GM12878 (cell line): Measurements from ENCODE around the gene MUC5B. TPM values are rescaled to one million over a fixed set of nuclear protein-coding genes. Genes with fewer than 3 reads are reported as not detected.

Experiments
- ATAC-seq: fragments of 200-7000 bp; cut with Tn5 transposase; 3 replicates; pipeline ENCODE4 v1.9.1; 2020; ENCODE audit warnings: mild to moderate bottlenecking, moderate library complexity
- BruUV-seq: library from RNA; stranded (reverse); fragments of 400-500 nt; replicated peaks from 2 replicates; lab custom pipeline; 2021; lab: Mats Ljungman, UMichigan
- CTCF ChIA-PET: fragments of 300-600 bp; sonication (Branson Sonifier 250); formaldehyde crosslinking; extraction: SDS; loops from one replicate; lab custom pipeline; 2021; ENCODE audit warnings: inconsistent platforms; lab: Yijun Ruan, JAX
- POLR2A ChIA-PET: fragments of 350-600 bp; formaldehyde crosslinking; extraction: SDS; loops from one replicate; lab custom pipeline; 2021; ENCODE audit warnings: inconsistent platforms; lab: Charles Lee
- RAD21 ChIA-PET: fragments of 300-600 bp; sonication (Branson Sonifier 250); formaldehyde crosslinking; loops from one replicate; lab custom pipeline; 2023; ENCODE audit warnings: antibody characterized with exemption; ENCODE audit not compliant: unreplicated experiment; lab: Charles Lee
- SMC1A ChIA-PET: fragments of 300-600 bp; sonication (Branson Sonifier 250); formaldehyde crosslinking; loops from one replicate; lab custom pipeline; 2023; ENCODE audit not compliant: unreplicated experiment, uncharacterized antibody; lab: Charles Lee
- DNase-seq: peaks from one replicate; pipeline ENCODE4 v3.0.0-alpha.2; 2011; ENCODE audit warnings: low read depth, low spot score
- FAIRE-seq: peaks from 3 replicates; lab custom pipeline; 2011; peaks lifted over from hg19 to GRCh38; lab: Jason Lieb, UNC
- H2AFZ ChIP-seq: 2 replicates; pipeline ENCODE4 v1.6.0; 2011; ENCODE audit warnings: low read depth, low read length, control low read depth; ENCODE audit not compliant: control insufficient read depth
- H3K27ac ChIP-seq: 2 replicates; pipeline ENCODE4 v1.5.1; 2011; ENCODE audit warnings: control low read depth; ENCODE audit not compliant: control insufficient read depth, insufficient read depth
- H3K27me3 ChIP-seq, 2 experiments: replicated peaks in 1 of 2; 2 replicates each; pipeline versions ENCODE4 v1.6.0 to v1.6.1; 2011; ENCODE audit warnings: low read length in 1 of 2; ENCODE audit not compliant: control insufficient read depth in 2 of 2, insufficient read depth in 2 of 2
- H3K36me3 ChIP-seq, 2 experiments: 2 replicates each; pipeline ENCODE4 v1.5.1; 2011; ENCODE audit warnings: low read length in 1 of 2; ENCODE audit not compliant: control insufficient read depth in 2 of 2, insufficient read depth in 2 of 2
- H3K4me1 ChIP-seq: 2 replicates; pipeline ENCODE4 v1.6.1; 2011; ENCODE audit warnings: mild to moderate bottlenecking, low read length, moderate library complexity, mixed read lengths; ENCODE audit not compliant: control insufficient read depth, insufficient read depth
- H3K4me2 ChIP-seq: 2 replicates; pipeline ENCODE4 v1.6.0; 2011; ENCODE audit warnings: control low read depth; ENCODE audit not compliant: control insufficient read depth, insufficient read depth
- H3K4me3 ChIP-seq: fragments of 200-600 bp; sonication (generic); 2 replicates; pipeline ENCODE4 v1.5.1; 2016
- H3K79me2 ChIP-seq: 2 replicates; pipeline ENCODE4 v1.6.0; 2011; ENCODE audit warnings: low read length; ENCODE audit not compliant: control insufficient read depth, insufficient read depth
- H3K9ac ChIP-seq: 2 replicates; pipeline ENCODE4 v1.8.0; 2011; ENCODE audit warnings: low read length, control low read depth, mixed read lengths; ENCODE audit not compliant: control insufficient read depth, insufficient read depth
- H3K9me3 ChIP-seq: replicated peaks from 3 replicates; pipeline ENCODE4 v1.5.1; 2011; ENCODE audit warnings: mild to moderate bottlenecking, low read length; ENCODE audit not compliant: control insufficient read depth, insufficient read depth
- H4K20me1 ChIP-seq: 2 replicates; pipeline ENCODE4 v1.6.0; 2011; ENCODE audit not compliant: control insufficient read depth, insufficient read depth
- ASH2L ChIP-seq: fragments of 300-600, 200-600 bp; sonication (generic); IDR thresholded peaks from 2 replicates; pipeline ENCODE4 v1.6.1; 2017; ENCODE audit warnings: low read depth, mild to moderate bottlenecking, borderline replicate concordance
- ATF2 ChIP-seq: IDR thresholded peaks from 2 replicates; pipeline ENCODE4 v1.6.1; 2012; ENCODE audit warnings: low read length, inconsistent platforms
- EP300 ChIP-seq, 2 experiments: fragments of 150-350 bp in 1 of 2; IDR thresholded peaks; 2 replicates each; pipeline ENCODE4 v1.6.1; 2011 to 2012; ENCODE audit warnings: low read depth in 2 of 2, low read length in 2 of 2, borderline replicate concordance in 1 of 2, improper control_type of control experiment in 1 of 2, inconsistent platforms in 1 of 2; ENCODE audit not compliant: control insufficient read depth in 1 of 2
- FOXK2 ChIP-seq: fragments of 450-650 bp; IDR thresholded peaks from 2 replicates; pipeline ENCODE4 v1.6.1; 2017; ENCODE audit warnings: mild to moderate bottlenecking, moderate library complexity
- FOXM1 ChIP-seq: IDR thresholded peaks from 2 replicates; pipeline ENCODE4 v1.6.1; 2012; ENCODE audit warnings: low read depth, mild to moderate bottlenecking, inconsistent platforms, low read length, moderate library complexity
- KDM1A ChIP-seq: fragments of 200-600 bp; sonication (generic); IDR thresholded peaks from 2 replicates; pipeline ENCODE4 v1.6.1; 2016; ENCODE audit warnings: borderline replicate concordance
- NBN ChIP-seq: fragments of 450-650 bp; IDR thresholded peaks from 2 replicates; pipeline ENCODE4 v1.6.1; 2016
- NFYA ChIP-seq: IDR thresholded peaks from 2 replicates; pipeline ENCODE4 v1.6.1; 2011; ENCODE audit warnings: low read depth, mild to moderate bottlenecking, low read length, improper control_type of control experiment, borderline replicate concordance
- NR2C1 ChIP-seq: fragments of 450-650 bp; IDR thresholded peaks from 2 replicates; pipeline ENCODE4 v1.6.1; 2017; ENCODE audit warnings: antibody characterized with exemption, mild to moderate bottlenecking, moderate library complexity
- PAX8 ChIP-seq: fragments of 450-650 bp; IDR thresholded peaks from 2 replicates; pipeline ENCODE4 v1.6.1; 2017; ENCODE audit warnings: mild to moderate bottlenecking, moderate library complexity
- POLR2AphosphoS2 ChIP-seq: IDR thresholded peaks from 2 replicates; pipeline ENCODE4 v1.6.1; 2011; ENCODE audit warnings: low read depth, mild to moderate bottlenecking, low read length, improper control_type of control experiment, moderate library complexity
- SUZ12 ChIP-seq: fragments of 200-600 bp; sonication (generic); IDR thresholded peaks from one replicate; pipeline ENCODE4 v1.6.1; 2018; ENCODE audit warnings: antibody characterized with exemption, mild to moderate bottlenecking; ENCODE audit not compliant: unreplicated experiment
- ZBTB40 ChIP-seq: fragments of 450-650 bp; IDR thresholded peaks from 2 replicates; pipeline ENCODE4 v1.6.1; 2016; ENCODE audit warnings: mild to moderate bottlenecking, moderate library complexity, borderline replicate concordance
- ZNF384 ChIP-seq: IDR thresholded peaks from 2 replicates; pipeline ENCODE4 v1.6.1; 2012; ENCODE audit warnings: low read depth, mild to moderate bottlenecking, low read length, improper control_type of control experiment, borderline replicate concordance
- WGBS: methylation state at CpG from one replicate; pipeline ENCODE4 v1.1.6; 2016; ENCODE audit warnings: low lambda C conversion rate; ENCODE audit not compliant: insufficient replicate concordance, insufficient coverage; ENCODE audit errors: missing lambda C conversion rate; 5-methylcytosine and 5-hydroxymethylcytosine counted together
- in situ Hi-C: fragments of 300-500 bp; cut with MboI; formaldehyde crosslinking; loops from 9 replicates; pipeline ENCODE4 v1.14.3; 2018; ENCODE audit warnings: mixed read lengths
- intact Hi-C: fragments of 100-400 bp; cut with micrococcal nuclease; formaldehyde crosslinking; loops from one replicate; pipeline ENCODE4 v1.14.2; 2022; ENCODE audit not compliant: unreplicated experiment
- polyA plus RNA-seq, 11 experiments: library from polyadenylated mRNA; depleted of rRNA in 4 of 11; unstranded in 6 of 11; stranded (reverse) in 5 of 11; fragments of >200 nt; fragmentation: Nextera tagmentation in 4 of 11; fragmentation: Illumina TruSeq in 1 of 11; extraction: Ambion mirVana in 4 of 11; extraction: Trizol in 1 of 11; gene quantifications; 1 replicate in 1 of 11; 2 replicates in 10 of 11; pipeline versions ENCODE4 v1.2.1 to v1.2.3, GENCODE V29; 2011 to 2016; ENCODE audit warnings: inconsistent platforms in 2 of 11, missing spikeins in 2 of 11, low read depth in 1 of 11
- total RNA-seq, 4 experiments: library from RNA; depleted of rRNA in 3 of 4; stranded (reverse); fragments of >200 nt in 3 of 4; fragmentation: Illumina TruSeq in 1 of 4; extraction: Trizol in 1 of 4; gene quantifications; 2 replicates each; pipeline versions ENCODE4 v1.2.1 to v1.2.3, GENCODE V29; 2013 to 2021

Gene MUC5B
- total and polyA plus RNA-seq, 10 of the 15 experiments (the other 5 are each of a cell fraction or from before 2014, with no cell fraction given): 1.5 TPM; not detected in 9

- H3K4me2 ChIP-seq: no peak overlapping the region
- ATAC-seq: no peak
- H2AFZ ChIP-seq: no peak overlapping the region
- no peaks in the 10 kb centered on the region; the same call in 2 of the 3 replicates for H3K9me3 ChIP-seq
- BruUV-seq: no TSS peak
- no peaks in the 10 kb centered on the region for H3K79me2 ChIP-seq
- H3K36me3 ChIP-seq: no peaks in the 10 kb centered on the region
- TF ChIP-seq KDM1A: no peak
- TF ChIP-seq ATF2: no peak
- TF ChIP-seq NFYA: no peak
- TF ChIP-seq POLR2AphosphoS2: no peak
- H3K9ac ChIP-seq: no peak overlapping the region
- in situ Hi-C loops: no loop called here
- H4K20me1 ChIP-seq: no peaks in the 10 kb centered on the region
- no peak for FAIRE-seq
- 82% methylated on average over 25 of the region's 29 CpGs for WGBS
- H3K27me3 ChIP-seq: no peaks in the 10 kb centered on the region
- SMC1A ChIA-PET: no interaction called here
- no peak overlapping the region for H3K27ac ChIP-seq
- H3K4me3 ChIP-seq: no peak overlapping the region
- intact Hi-C loops: no loop called here
- POLR2A ChIA-PET: no interaction called here
- DNase-seq: no peak
- CTCF ChIA-PET: no interaction called here
- RAD21 ChIA-PET: no interaction called here
- H3K4me1 ChIP-seq: no peaks in the 10 kb centered on the region
Observed at GRCh38 chr11:1178906-1179305, 44.0 kb upstream of the MUC5B start.

DNA sequence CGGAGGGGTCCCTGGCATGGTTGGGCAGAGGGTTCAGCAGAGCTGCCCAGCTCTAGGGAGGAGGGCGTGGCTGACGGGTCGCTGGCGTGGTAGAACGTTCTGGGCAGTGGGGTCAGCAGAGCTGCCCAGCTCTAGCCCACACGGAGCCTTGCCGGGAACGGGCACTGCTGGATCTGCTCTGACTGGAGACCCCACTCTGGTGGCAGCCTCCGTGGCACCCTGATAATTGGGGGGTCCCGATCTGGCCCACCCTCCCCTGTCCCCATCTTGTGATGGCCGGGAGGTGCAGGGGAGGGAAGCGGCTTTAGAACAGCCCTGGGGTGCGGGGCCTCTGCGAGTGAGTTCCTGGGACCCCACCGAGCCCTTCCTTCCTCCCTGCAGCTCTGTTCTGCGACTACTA, 43.2 kb upstream of the MUC5B start:
- H2AFZ ChIP-seq: no peak overlapping the region
- H3K27me3 ChIP-seq: no peaks in the 10 kb centered on the region
- H3K4me3 ChIP-seq: no peak overlapping the region
- RAD21 ChIA-PET: no interaction called here
- 54% methylated on average over 12 of the region's 17 CpGs for WGBS
- no peaks in the 10 kb centered on the region for H4K20me1 ChIP-seq
- H3K79me2 ChIP-seq: no peaks in the 10 kb centered on the region
- CTCF ChIA-PET: no interaction called here
- in situ Hi-C loops: no loop called here
- SMC1A ChIA-PET: no interaction called here
- no peak for DNase-seq
- POLR2A ChIA-PET: no interaction called here
- no TSS peak for BruUV-seq
- no peaks in the 10 kb centered on the region for H3K4me1 ChIP-seq
- FAIRE-seq: no peak
- H3K9me3 ChIP-seq: no peaks in the 10 kb centered on the region; the same call in 2 of the 3 replicates
- H3K27ac ChIP-seq: no peak overlapping the region
- intact Hi-C loops: no loop called here
- no peaks in the 10 kb centered on the region for H3K36me3 ChIP-seq
- no peak overlapping the region for H3K4me2 ChIP-seq
- H3K9ac ChIP-seq: no peak overlapping the region
- ATAC-seq: no peak
- TF ChIP-seq ZNF384: no peak
- no peak for TF ChIP-seq SUZ12
- no peak for TF ChIP-seq NBN
- no peak for TF ChIP-seq EP300 (IDR thresholded peaks at IDR 0.05; ENCODE audit: borderline replicate concordance in 1 of 2, control insufficient read depth in 1 of 2, low read depth in 2 of 2, low read length in 2 of 2)
- no peak for TF ChIP-seq ASH2L
- no peak for TF ChIP-seq ZBTB40
- TF ChIP-seq PAX8: no peak
- TF ChIP-seq FOXK2: no peak
- no peak for TF ChIP-seq FOXM1
- TF ChIP-seq NR2C1: no peak
